ENCODE data around the gene CACNA2D3. TPM values are rescaled to one million over a fixed set of nuclear protein-coding genes. Genes with fewer than 3 reads are reported as not detected.
A peak's percentile ranks its signal among the peaks of the same experiment; 100 is the strongest.

Gene CACNA2D3
- total and polyA plus RNA-seq, 2 donors from 2014 or later: 5.7 to 11.2 TPM

DNA sequence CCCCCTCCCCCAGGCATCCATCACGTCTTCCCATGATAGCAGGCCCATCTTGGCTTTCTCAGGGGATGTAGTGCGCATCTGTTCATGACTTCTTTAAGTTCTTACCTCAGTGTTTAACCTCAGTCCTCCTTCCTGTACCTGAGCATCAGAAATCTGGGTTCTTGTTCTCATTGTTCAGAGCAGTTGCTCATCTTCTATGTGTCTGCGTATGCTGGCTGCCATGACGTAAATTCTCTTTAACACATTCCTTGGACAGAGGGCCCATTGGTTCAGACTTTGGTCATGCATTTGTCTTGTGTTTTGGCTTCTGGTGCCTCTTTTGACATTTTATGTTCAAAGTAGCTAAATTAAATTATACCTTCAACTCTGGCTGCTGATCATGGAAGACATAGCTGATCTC is 227.3 kb downstream of the CACNA2D3 start:
- intact Hi-C loops (cut with DNase I): no loop called here
- no peaks in the 10 kb centered on the region for H3K4me1 ChIP-seq (ENCODE audit: control insufficient read depth in 2 of 3, insufficient read depth in 2 of 3, low read depth in 1 of 3, low read length in 3 of 3)
- no peaks in the 10 kb centered on the region for H3K36me3 ChIP-seq (ENCODE audit: control insufficient read depth in 2 of 3, insufficient read depth in 3 of 3, low read length in 3 of 3)
- FAIRE-seq (no peak), DNase-seq (no peak)
- no peaks in the 10 kb centered on the region for H3K9me3 ChIP-seq (ENCODE audit: control insufficient read depth in 2 of 3, insufficient read depth in 1 of 3, low read length in 3 of 3)
- TF ChIP-seq, protein P1, sequence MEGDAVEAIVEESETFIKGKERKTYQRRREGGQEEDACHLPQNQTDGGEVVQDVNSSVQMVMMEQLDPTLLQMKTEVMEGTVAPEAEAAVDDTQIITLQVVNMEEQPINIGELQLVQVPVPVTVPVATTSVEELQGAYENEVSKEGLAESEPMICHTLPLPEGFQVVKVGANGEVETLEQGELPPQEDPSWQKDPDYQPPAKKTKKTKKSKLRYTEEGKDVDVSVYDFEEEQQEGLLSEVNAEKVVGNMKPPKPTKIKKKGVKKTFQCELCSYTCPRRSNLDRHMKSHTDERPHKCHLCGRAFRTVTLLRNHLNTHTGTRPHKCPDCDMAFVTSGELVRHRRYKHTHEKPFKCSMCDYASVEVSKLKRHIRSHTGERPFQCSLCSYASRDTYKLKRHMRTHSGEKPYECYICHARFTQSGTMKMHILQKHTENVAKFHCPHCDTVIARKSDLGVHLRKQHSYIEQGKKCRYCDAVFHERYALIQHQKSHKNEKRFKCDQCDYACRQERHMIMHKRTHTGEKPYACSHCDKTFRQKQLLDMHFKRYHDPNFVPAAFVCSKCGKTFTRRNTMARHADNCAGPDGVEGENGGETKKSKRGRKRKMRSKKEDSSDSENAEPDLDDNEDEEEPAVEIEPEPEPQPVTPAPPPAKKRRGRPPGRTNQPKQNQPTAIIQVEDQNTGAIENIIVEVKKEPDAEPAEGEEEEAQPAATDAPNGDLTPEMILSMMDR (IDR thresholded peaks at IDR 0.05; ENCODE audit: borderline replicate concordance, extremely low read depth, insufficient read depth): no peak
- H3K27me3 ChIP-seq (ENCODE audit: control insufficient read depth, insufficient read depth, low read length): no peaks in the 10 kb centered on the region
- no peak overlapping the region for H3K27ac ChIP-seq (ENCODE audit: low read depth in 2 of 2, low read length in 2 of 2)
- no peak overlapping the region for H3K9ac ChIP-seq (ENCODE audit: low read length in 3 of 3)
- no peak overlapping the region for H3K4me3 ChIP-seq (ENCODE audit: low read length in 3 of 3)

DNA sequence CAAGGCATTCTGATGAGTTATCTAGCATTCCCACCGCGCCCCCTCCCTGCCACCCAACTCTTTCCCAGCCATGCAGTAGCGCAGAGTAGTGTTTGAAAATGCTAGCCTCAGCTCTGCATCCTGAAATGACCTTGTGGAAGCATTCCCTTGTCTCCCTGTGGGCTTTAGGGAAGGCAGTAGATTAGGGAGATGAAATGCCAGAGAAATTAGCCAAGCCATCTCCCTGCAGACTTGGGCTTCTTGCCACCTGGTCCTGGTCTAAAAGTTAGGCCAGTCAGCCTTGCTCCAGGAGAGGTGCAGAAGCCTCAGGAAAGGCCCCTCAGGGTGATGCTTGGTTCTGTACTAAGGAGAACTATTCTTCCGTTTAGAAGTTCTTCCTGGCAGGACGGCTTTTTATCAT is 231.2 kb downstream of the CACNA2D3 start:
- H3K27me3 ChIP-seq (ENCODE audit: control insufficient read depth, insufficient read depth, low read length): no peaks in the 10 kb centered on the region
- H3K9ac ChIP-seq (ENCODE audit: low read length in 3 of 3): no peak overlapping the region
- no peak for FAIRE-seq
- no peaks in the 10 kb centered on the region for H3K9me3 ChIP-seq (ENCODE audit: control insufficient read depth in 2 of 3, insufficient read depth in 1 of 3, low read length in 3 of 3)
- H3K4me1 ChIP-seq (ENCODE audit: control insufficient read depth in 2 of 3, insufficient read depth in 2 of 3, low read depth in 1 of 3, low read length in 3 of 3): no peaks in the 10 kb centered on the region
- intact Hi-C loops (cut with DNase I): no loop called here
- TF ChIP-seq, protein P1 (IDR thresholded peaks at IDR 0.05; ENCODE audit: borderline replicate concordance, extremely low read depth, insufficient read depth): no peak
- no peak for DNase-seq
- H3K27ac ChIP-seq (ENCODE audit: low read depth in 2 of 2, low read length in 2 of 2): no peak overlapping the region
- no peak overlapping the region for H3K4me3 ChIP-seq (ENCODE audit: low read length in 3 of 3)
- no peaks in the 10 kb centered on the region for H3K36me3 ChIP-seq (ENCODE audit: control insufficient read depth in 2 of 3, insufficient read depth in 3 of 3, low read length in 3 of 3)

DNA sequence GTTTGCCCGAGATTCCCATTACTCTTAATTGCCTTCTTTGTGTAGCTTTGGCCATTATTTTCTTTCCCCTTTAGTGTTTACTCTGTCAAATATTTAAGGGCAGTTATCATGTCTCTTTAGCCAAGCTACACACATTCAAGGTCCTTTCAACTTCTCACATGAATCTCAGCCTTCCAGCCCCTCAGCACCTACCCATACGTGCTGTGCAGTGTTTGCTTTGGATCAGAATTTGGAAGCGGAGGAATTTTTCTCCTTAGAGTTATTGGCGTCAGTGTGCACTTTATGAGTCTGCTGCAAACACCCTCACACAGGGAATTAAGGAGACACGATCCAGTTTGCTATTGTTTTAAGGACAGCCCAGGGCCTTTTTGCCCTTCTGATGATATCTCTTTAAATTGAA is 231.6 kb downstream of the CACNA2D3 start:
- no peak overlapping the region for H3K4me3 ChIP-seq (ENCODE audit: low read length in 3 of 3)
- no peaks in the 10 kb centered on the region for H3K9me3 ChIP-seq (ENCODE audit: control insufficient read depth in 2 of 3, insufficient read depth in 1 of 3, low read length in 3 of 3)
- no peak overlapping the region for H3K9ac ChIP-seq (ENCODE audit: low read length in 3 of 3)
- intact Hi-C loops (cut with DNase I): no loop called here
- H3K4me1 ChIP-seq (ENCODE audit: control insufficient read depth in 2 of 3, insufficient read depth in 2 of 3, low read depth in 1 of 3, low read length in 3 of 3): no peaks in the 10 kb centered on the region
- FAIRE-seq (no peak), DNase-seq (peak in 1 of 5 donors; percentile 52)
- no peaks in the 10 kb centered on the region for H3K36me3 ChIP-seq (ENCODE audit: control insufficient read depth in 2 of 3, insufficient read depth in 3 of 3, low read length in 3 of 3)
- H3K27me3 ChIP-seq (ENCODE audit: control insufficient read depth, insufficient read depth, low read length): no peaks in the 10 kb centered on the region
- H3K27ac ChIP-seq (ENCODE audit: low read depth in 2 of 2, low read length in 2 of 2): no peak overlapping the region
- TF ChIP-seq, protein P1 (IDR thresholded peaks at IDR 0.05; ENCODE audit: borderline replicate concordance, extremely low read depth, insufficient read depth): no peak

DNA sequence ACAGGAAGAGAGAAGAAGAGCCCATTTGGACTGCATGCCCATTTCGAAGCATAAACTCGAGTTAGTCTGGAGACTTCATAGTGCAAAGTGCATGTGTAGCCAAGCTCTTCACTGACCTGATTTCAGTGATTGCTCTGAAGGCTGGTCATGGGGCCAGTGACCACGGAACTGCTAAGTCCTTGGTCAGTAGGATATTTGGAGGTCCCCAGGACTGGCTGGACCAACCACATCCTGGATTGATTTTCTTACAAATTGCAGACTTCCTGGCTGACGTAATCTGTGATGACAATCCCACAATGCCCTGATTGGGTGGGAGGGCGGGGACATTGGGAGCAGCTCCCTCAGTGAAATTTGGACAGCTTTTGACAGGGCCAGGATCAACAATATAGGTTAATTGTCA is 233.4 kb downstream of the CACNA2D3 start:
- no peak overlapping the region for H3K4me3 ChIP-seq (ENCODE audit: low read length in 3 of 3)
- FAIRE-seq (no peak), DNase-seq (no peak)
- no peaks in the 10 kb centered on the region for H3K4me1 ChIP-seq (ENCODE audit: control insufficient read depth in 2 of 3, insufficient read depth in 2 of 3, low read depth in 1 of 3, low read length in 3 of 3)
- H3K27ac ChIP-seq (ENCODE audit: low read depth in 2 of 2, low read length in 2 of 2): no peak overlapping the region
- no peaks in the 10 kb centered on the region for H3K36me3 ChIP-seq (ENCODE audit: control insufficient read depth in 2 of 3, insufficient read depth in 3 of 3, low read length in 3 of 3)
- H3K9ac ChIP-seq (ENCODE audit: low read length in 3 of 3): no peak overlapping the region
- TF ChIP-seq, protein P1 (IDR thresholded peaks at IDR 0.05; ENCODE audit: borderline replicate concordance, extremely low read depth, insufficient read depth): no peak
- intact Hi-C loops (cut with DNase I): no loop called here
- no peaks in the 10 kb centered on the region for H3K27me3 ChIP-seq (ENCODE audit: control insufficient read depth, insufficient read depth, low read length)
- H3K9me3 ChIP-seq (ENCODE audit: control insufficient read depth in 2 of 3, insufficient read depth in 1 of 3, low read length in 3 of 3): no peaks in the 10 kb centered on the region

Measured in kidney (tissue), 14 donors.